ENCODE results near the gene MANSC1. TPM values are rescaled to one million over a fixed set of nuclear protein-coding genes. Genes with fewer than 3 reads are reported as not detected.

The MANSC1 gene
- total RNA-seq, 2 donors from 2014 or later = 6.6 to 12.1 TPM

GRCh38 chr12:12282202-12282601, 67.8 kb downstream of the MANSC1 start:
- Mint-ChIP-seq H3K4me3 (no peak overlapping the region), H3K27ac (no peak overlapping the region)

GRCh38 chr12:12281134-12281533, 68.9 kb downstream of the MANSC1 start:
- DNase-seq = peak; percentile 83
- 93% methylated on average over 1 of the region's 1 CpG; no CpG with 5 or more reads in 1 of the 2 experiments for WGBS, 2 experiments (ENCODE audit: insufficient coverage in 1 of 2, insufficient read length in 1 of 2)
- no peak for TF ChIP-seq CTCF (conservative IDR thresholded peaks at IDR 0.05)

More at GRCh38 chr12:12282202-12282601, 67.8 kb downstream of the MANSC1 start:
- Histone ChIP-seq H3K9me3 (ENCODE audit: control insufficient read depth, low read length) (peaks cover 11% of the 10 kb centered on the region), H3K27me3 (ENCODE audit: control insufficient read depth, insufficient read depth, low read length, poor library complexity, severe bottlenecking) (no peaks in the 10 kb centered on the region), H3K9ac (ENCODE audit: extremely low read depth, low read length, poor library complexity, severe bottlenecking) (no peak overlapping the region), H3K4me1 (ENCODE audit: control insufficient read depth, insufficient read depth, low read length) (peaks cover 4% of the 10 kb centered on the region), H3K36me3 (ENCODE audit: control insufficient read depth, insufficient read depth, low read length) (no peaks in the 10 kb centered on the region), H3K27ac (ENCODE audit: low read depth, low read length) (no peak overlapping the region), H3K4me3 (ENCODE audit: low read length) (no peak overlapping the region)
- DNase-seq = no peak
- Mint-ChIP-seq H3K36me3 (ENCODE audit: low read depth) (peaks cover 1% of the 10 kb centered on the region), H3K4me1 (peaks cover 33% of the 10 kb centered on the region), H3K27me3 (ENCODE audit: insufficient read depth) (peaks cover 2% of the 10 kb centered on the region), H3K9me3 (peaks cover 10% of the 10 kb centered on the region)
- no peak for TF ChIP-seq CTCF (conservative IDR thresholded peaks at IDR 0.05)
- 89 to 93% methylated on average over 3 of the region's 3 CpGs for WGBS, 2 experiments (ENCODE audit: insufficient coverage in 1 of 2, insufficient read length in 1 of 2)

GRCh38 chr12:12278899-12279298, 71.1 kb downstream of the MANSC1 start:
- Histone ChIP-seq H3K36me3 (ENCODE audit: control insufficient read depth, insufficient read depth, low read length) (no peaks in the 10 kb centered on the region), H3K27ac (ENCODE audit: low read depth, low read length) (no peak overlapping the region), H3K9ac (ENCODE audit: extremely low read depth, low read length, poor library complexity, severe bottlenecking) (no peak overlapping the region), H3K27me3 (ENCODE audit: control insufficient read depth, insufficient read depth, low read length, poor library complexity, severe bottlenecking) (no peaks in the 10 kb centered on the region), H3K9me3 (ENCODE audit: control insufficient read depth, low read length) (peaks cover 20% of the 10 kb centered on the region), H3K4me1 (ENCODE audit: control insufficient read depth, insufficient read depth, low read length) (peaks cover 4% of the 10 kb centered on the region), H3K4me3 (ENCODE audit: low read length) (no peak overlapping the region)
- peaks cover 3% of the 10 kb centered on the region for H3K27me3 Mint-ChIP-seq (ENCODE audit: insufficient read depth)
- no peak for TF ChIP-seq CTCF (conservative IDR thresholded peaks at IDR 0.05)
- peaks cover 25% of the 10 kb centered on the region for H3K9me3 Mint-ChIP-seq
- 87 to 88% methylated on average over 4 of the region's 4 CpGs for WGBS, 2 experiments (ENCODE audit: insufficient coverage in 1 of 2, insufficient read length in 1 of 2)
- H3K27ac Mint-ChIP-seq = no peak overlapping the region
- H3K36me3 Mint-ChIP-seq (ENCODE audit: low read depth) = peaks cover 4% of the 10 kb centered on the region
- H3K4me3 Mint-ChIP-seq = no peak overlapping the region
- H3K4me1 Mint-ChIP-seq = peaks cover 27% of the 10 kb centered on the region
- DNase-seq = no peak

More at GRCh38 chr12:12281134-12281533, 68.9 kb downstream of the MANSC1 start:
- peaks cover 4% of the 10 kb centered on the region for H3K36me3 Mint-ChIP-seq (ENCODE audit: low read depth)
- Histone ChIP-seq H3K9ac (ENCODE audit: extremely low read depth, low read length, poor library complexity, severe bottlenecking) (no peak overlapping the region), H3K27me3 (ENCODE audit: control insufficient read depth, insufficient read depth, low read length, poor library complexity, severe bottlenecking) (no peaks in the 10 kb centered on the region), H3K4me1 (ENCODE audit: control insufficient read depth, insufficient read depth, low read length) (peaks cover 4% of the 10 kb centered on the region), H3K9me3 (ENCODE audit: control insufficient read depth, low read length) (peaks cover 20% of the 10 kb centered on the region), H3K27ac (ENCODE audit: low read depth, low read length) (no peak overlapping the region), H3K4me3 (ENCODE audit: low read length) (no peak overlapping the region), H3K36me3 (ENCODE audit: control insufficient read depth, insufficient read depth, low read length) (no peaks in the 10 kb centered on the region)
- H3K9me3 Mint-ChIP-seq = peaks cover 19% of the 10 kb centered on the region
- H3K27me3 Mint-ChIP-seq (ENCODE audit: insufficient read depth) = no peaks in the 10 kb centered on the region
- peaks cover 33% of the 10 kb centered on the region for H3K4me1 Mint-ChIP-seq
- no peak overlapping the region for H3K27ac Mint-ChIP-seq
- H3K4me3 Mint-ChIP-seq = no peak overlapping the region

Other genes with a start within 250 kb of the MANSC1 start
- 100 to 1,000 TPM; 109 to 182 TPM for gene LRP6, start 83.2 kb downstream of the MANSC1 start, total RNA-seq
- 10 to 100 TPM; 15.2 to 26.1 TPM for gene BORCS5, start 6.8 kb upstream of the MANSC1 start, total RNA-seq
- gene DUSP16, start 212.6 kb upstream of the MANSC1 start, total RNA-seq = 10 to 100 TPM; 28.1 to 42.5 TPM

Data from endodermal cell (in vitro differentiated cells).